ENCODE data around the gene RPS15. TPM values are rescaled to one million over a fixed set of nuclear protein-coding genes. Genes with fewer than 3 reads are reported as not detected.

Gene RPS15
- total RNA-seq, 1 experiment from 2014 or later: 1,862 TPM

- Histone ChIP-seq H3K79me2 (ENCODE audit: insufficient read depth, low read length) (no peaks in the 10 kb centered on the region), H3K4me2 (ENCODE audit: low read length) (no peak overlapping the region), H3K9me2 (ENCODE audit: insufficient read depth) (no peaks in the 10 kb centered on the region), H3K36me3 (ENCODE audit: control insufficient read depth in 1 of 2, insufficient read depth in 2 of 2, low read length in 2 of 2) (peaks cover 2 to 11% of the 10 kb centered on the region in 2 experiments; a peak in 3 of 4 replicates), H3K4me3 (replicated peaks in 1 of 2; ENCODE audit: low read depth in 1 of 2, low read length in 2 of 2) (no peak overlapping the region), H3K27ac (ENCODE audit: low read depth, low read length) (no peak overlapping the region), H3K27me3 (ENCODE audit: insufficient read depth, low read length) (no peaks in the 10 kb centered on the region), H3K9ac (ENCODE audit: low read length) (no peak overlapping the region), H3K9me3 (ENCODE audit: control insufficient read depth in 1 of 2, insufficient read depth in 1 of 2, low read depth in 1 of 2, low read length in 2 of 2) (no peaks in the 10 kb centered on the region), H2AFZ (ENCODE audit: low read depth, low read length, poor library complexity, severe bottlenecking) (no peak overlapping the region), H4K20me1 (ENCODE audit: insufficient read depth) (no peaks in the 10 kb centered on the region), H3K4me1 (ENCODE audit: control insufficient read depth in 1 of 2, insufficient read depth in 2 of 2, low read length in 2 of 2) (peaks cover 2 to 18% of the 10 kb centered on the region in 2 experiments; a peak in 2 of 4 replicates)
- intact Hi-C loops (cut with micrococcal nuclease): no loop called here
- ChIA-PET CTCF (no interaction called here), RAD21 (ENCODE audit: low non-redundant PET in 1 of 2, low total read pairs in 2 of 2, uncharacterized antibody in 2 of 2, unreplicated experiment in 2 of 2) (interaction anchor here in 1 of 2 experiments (0.7 kb wide), 1 partner anchor 114 kb away, joined by 3 read pairs; no protein-coding TSS in a partner anchor), POLR2A (no interaction called here)
- DNase-seq (ENCODE audit: low read depth, low spot score) (no peak), ATAC-seq (no peak)
- TF ChIP-seq ZBTB33 (IDR thresholded peaks at IDR 0.05; ENCODE audit: extremely low read depth, insufficient replicate concordance, low read length): no peak
- no peak for TF ChIP-seq TCF7L2 (IDR thresholded peaks at IDR 0.05; ENCODE audit: borderline replicate concordance, extremely low read depth, insufficient read depth, insufficient read length)
- no peak for TF ChIP-seq JUND (IDR thresholded peaks at IDR 0.05)
- no peak for TF ChIP-seq ATF3 (IDR thresholded peaks at IDR 0.05)
- no peak for TF ChIP-seq CEBPB (IDR thresholded peaks at IDR 0.05; ENCODE audit: low read depth)
- TF ChIP-seq CTCF (IDR thresholded peaks at IDR 0.05 in 2 of 3, conservative IDR thresholded peaks at IDR 0.05 in 1 of 3; ENCODE audit: borderline replicate concordance in 1 of 3, insufficient read depth in 1 of 3, low read depth in 2 of 3, low read length in 2 of 3): no peak
- no peak for TF ChIP-seq REST (IDR thresholded peaks at IDR 0.05; ENCODE audit: low read depth)
- TF ChIP-seq RAD21 (IDR thresholded peaks at IDR 0.05; ENCODE audit: low read depth): no peak
- TF ChIP-seq CBX3 (IDR thresholded peaks at IDR 0.05; ENCODE audit: low read depth): no peak
- TF ChIP-seq EZH2 (IDR thresholded peaks at IDR 0.05): no peak
- no peak for TF ChIP-seq SRF (IDR thresholded peaks at IDR 0.05; ENCODE audit: low read depth)
- TF ChIP-seq ELF1 (IDR thresholded peaks at IDR 0.05; ENCODE audit: borderline replicate concordance, low read depth): no peak
- TF ChIP-seq YY1 (IDR thresholded peaks at IDR 0.05; ENCODE audit: extremely low read depth, insufficient replicate concordance, low read depth, low read length): no peak
- no peak for TF ChIP-seq POLR2A (IDR thresholded peaks at IDR 0.05; ENCODE audit: borderline replicate concordance, extremely low read depth, insufficient read depth, insufficient read length)
- TF ChIP-seq ZFX (IDR thresholded peaks at IDR 0.05): no peak
- TF ChIP-seq FOSL1 (IDR thresholded peaks at IDR 0.05; ENCODE audit: low read depth): no peak
- no peak for TF ChIP-seq ZNF274 (IDR thresholded peaks at IDR 0.05; ENCODE audit: low read depth, low read length)
- no peak for TF ChIP-seq EZH2phosphoT487 (IDR thresholded peaks at IDR 0.05; ENCODE audit: borderline replicate concordance)
- TF ChIP-seq MAX (IDR thresholded peaks at IDR 0.05): no peak
- BruUV-seq (replicated peaks): no TSS peak
Measured at GRCh38 chr19:1393841-1394240, 44.4 kb upstream of the RPS15 start.
